Smooth muscle cell (in vitro differentiated cells): ENCODE results near the gene CDKN1A. TPM values are rescaled to one million over a fixed set of nuclear protein-coding genes. Genes with fewer than 3 reads are reported as not detected.

Experiments
- DNase-seq: peaks from one replicate; lab custom pipeline; 2025; ENCODE audit not compliant: unreplicated experiment; lab: John Stamatoyannopoulos, UW
- H2AFZ ChIP-seq: fragments of 200-600 bp; sonication (generic); 2 replicates; pipeline ENCODE4 v1.6.0; 2016; ENCODE audit warnings: antibody characterized with exemption, low read depth, mild to moderate bottlenecking
- H3F3A ChIP-seq: fragments of 200-600 bp; sonication (generic); 2 replicates; pipeline ENCODE4 v1.6.0; 2017; ENCODE audit warnings: antibody characterized with exemption, low read depth
- H3K27ac ChIP-seq: fragments of 200-600 bp; sonication (generic); 2 replicates; pipeline ENCODE4 v1.5.1; 2016; ENCODE audit warnings: low read depth, mild to moderate bottlenecking
- H3K27me3 ChIP-seq: fragments of 200-600 bp; sonication (generic); 2 replicates; pipeline ENCODE4 v1.6.1; 2016; ENCODE audit warnings: low read depth, mild to moderate bottlenecking
- H3K36me3 ChIP-seq: fragments of 200-600 bp; sonication (generic); 2 replicates; pipeline ENCODE4 v1.5.1; 2016; ENCODE audit warnings: low read depth
- H3K4me1 ChIP-seq: fragments of 200-600 bp; sonication (generic); 2 replicates; pipeline ENCODE4 v1.5.1; 2016; ENCODE audit warnings: low read depth
- H3K4me2 ChIP-seq: fragments of 200-600 bp; sonication (generic); 2 replicates; pipeline ENCODE4 v1.6.0; 2016; ENCODE audit warnings: mild to moderate bottlenecking
- H3K4me3 ChIP-seq: fragments of 200-600 bp; sonication (generic); 2 replicates; pipeline ENCODE4 v1.5.1; 2016; ENCODE audit warnings: mild to moderate bottlenecking
- H3K79me2 ChIP-seq: fragments of 200-600 bp; sonication (generic); 2 replicates; pipeline ENCODE4 v1.6.0; 2016; ENCODE audit warnings: low read depth, mild to moderate bottlenecking
- H3K9ac ChIP-seq: fragments of 200-600 bp; sonication (generic); 2 replicates; pipeline ENCODE4 v1.6.0; 2016; ENCODE audit warnings: low read depth
- H3K9me3 ChIP-seq: fragments of 200-600 bp; sonication (generic); replicated peaks from 2 replicates; pipeline ENCODE4 v1.5.1; 2016; ENCODE audit warnings: low read depth
- H4K20me1 ChIP-seq: fragments of 200-600 bp; sonication (generic); 2 replicates; pipeline ENCODE4 v1.6.0; 2016; ENCODE audit warnings: low read depth
- CTCF ChIP-seq: fragments of 200-600 bp; sonication (generic); IDR thresholded peaks from 2 replicates; pipeline ENCODE4 v1.5.1; 2017; ENCODE audit warnings: borderline replicate concordance, mild to moderate bottlenecking, antibody characterized with exemption; ENCODE audit not compliant: insufficient read depth, poor library complexity, severe bottlenecking
- WGBS: methylation state at CpG from one replicate; pipeline ENCODE4 v1.1.7; 2016; ENCODE audit warnings: low lambda C conversion rate; 5-methylcytosine and 5-hydroxymethylcytosine counted together
- polyA plus RNA-seq: library from polyadenylated mRNA; unstranded; fragments of >200 nt; fragmentation: Nextera tagmentation; extraction: Ambion mirVana; gene quantifications from 2 replicates; pipeline ENCODE4 v1.2.1, GENCODE V29; 2016
- total RNA-seq: library from RNA; depleted of rRNA; stranded (reverse); fragments of >200 nt; gene quantifications from 2 replicates; pipeline ENCODE4 v1.2.3, GENCODE V29; 2014

The CDKN1A gene
- total and polyA plus RNA-seq, 2 experiments from 2014 or later = 859 to 1,633 TPM

DNA sequence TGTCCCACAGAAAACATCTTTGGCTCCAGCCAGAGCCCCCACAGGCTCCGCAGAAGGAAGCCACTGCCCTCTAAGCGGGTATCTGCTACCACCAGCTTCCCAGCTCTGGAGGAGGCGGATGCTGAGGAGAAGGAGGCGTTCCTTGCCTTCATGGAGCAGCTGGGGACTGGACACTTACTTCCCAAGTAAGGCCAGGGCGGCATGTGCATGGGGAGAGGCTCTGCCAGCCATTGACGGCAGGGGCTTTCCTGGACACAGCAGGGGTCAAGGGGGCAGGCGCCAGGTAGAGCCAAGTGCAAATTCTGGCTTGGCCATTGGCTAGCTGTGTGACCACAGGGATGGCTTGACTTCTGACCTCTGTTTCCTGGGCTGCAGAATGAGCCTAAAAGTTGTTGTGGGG is 37.0 kb downstream of the CDKN1A start:
- no peak for DNase-seq
- no peak for TF ChIP-seq CTCF
- Histone ChIP-seq H3K9ac (no peak overlapping the region), H3K27ac (no peak overlapping the region), H3F3A (no peaks in the 10 kb centered on the region), H3K79me2 (no peaks in the 10 kb centered on the region), H4K20me1 (no peaks in the 10 kb centered on the region), H3K9me3 (no peaks in the 10 kb centered on the region), H3K4me1 (no peaks in the 10 kb centered on the region), H3K4me3 (no peak overlapping the region), H3K4me2 (no peak overlapping the region), H3K36me3 (no peaks in the 10 kb centered on the region), H2AFZ (no peak overlapping the region), H3K27me3 (no peaks in the 10 kb centered on the region)
- WGBS = 84% methylated on average over 7 of the region's 7 CpGs

GRCh38 chr6:36716476-36717093 is 38.1 kb downstream of the CDKN1A start:
- Histone ChIP-seq H3K4me1 (no peaks in the 10 kb centered on the region), H3K79me2 (no peaks in the 10 kb centered on the region), H3K36me3 (no peaks in the 10 kb centered on the region), H2AFZ (no peak overlapping the region), H3K9me3 (no peaks in the 10 kb centered on the region), H3F3A (no peaks in the 10 kb centered on the region), H4K20me1 (no peaks in the 10 kb centered on the region), H3K4me3 (no peak overlapping the region), H3K27me3 (no peaks in the 10 kb centered on the region), H3K9ac (no peak overlapping the region), H3K27ac (no peak overlapping the region), H3K4me2 (no peak overlapping the region)
- no peak for TF ChIP-seq CTCF
- WGBS = 93% methylated on average over 8 of the region's 8 CpGs
- no peak for DNase-seq

GRCh38 chr6:36717231-36717825 is 38.8 kb downstream of the CDKN1A start:
- no peaks in the 10 kb centered on the region for H3K9me3 ChIP-seq
- no peak overlapping the region for H3K4me3 ChIP-seq
- no peak overlapping the region for H2AFZ ChIP-seq
- H3K79me2 ChIP-seq = no peaks in the 10 kb centered on the region
- no peaks in the 10 kb centered on the region for H3K4me1 ChIP-seq
- no peak overlapping the region for H3K4me2 ChIP-seq
- WGBS = 77% methylated on average over 13 of the region's 13 CpGs
- H3K36me3 ChIP-seq = no peaks in the 10 kb centered on the region
- no peaks in the 10 kb centered on the region for H3K27me3 ChIP-seq
- H4K20me1 ChIP-seq = no peaks in the 10 kb centered on the region
- DNase-seq = no peak
- H3K9ac ChIP-seq = no peak overlapping the region
- H3K27ac ChIP-seq = no peak overlapping the region
- no peaks in the 10 kb centered on the region for H3F3A ChIP-seq
- no peak for TF ChIP-seq CTCF
